GM06990 (cell line): Measurements from ENCODE around the gene ZKSCAN7.
"Not testable (repeated sequence)": the region's sequence is repeated elsewhere in the genome, so short reads cannot be mapped to it uniquely, and the experiment has no call there.

Source experiments
- DNase-seq: peaks from one replicate; pipeline ENCODE4 v3.0.0-alpha.2; 2011; ENCODE audit not compliant: insufficient read length; ENCODE audit errors: extremely low read depth
- H3K27me3 ChIP-seq: replicated peaks from 2 replicates; pipeline ENCODE4 v1.6.0; 2011; ENCODE audit warnings: low read length; ENCODE audit not compliant: control insufficient read depth, insufficient read depth
- H3K36me3 ChIP-seq: 2 replicates; pipeline ENCODE4 v1.5.1; 2011; ENCODE audit warnings: low read length; ENCODE audit not compliant: control insufficient read depth, insufficient read depth
- H3K4me3 ChIP-seq: replicated peaks from 2 replicates; pipeline ENCODE4 v1.5.1; 2011; ENCODE audit warnings: low read depth, mild to moderate bottlenecking, control low read depth, low read length
- TF ChIP-seq, protein P1 (sequence below): IDR thresholded peaks from 2 replicates; pipeline ENCODE4 v1.5.1; 2011; ENCODE audit warnings: low read length, control low read depth, mild to moderate bottlenecking, inconsistent platforms; ENCODE audit not compliant: insufficient read depth, poor library complexity, severe bottlenecking

Gene ZKSCAN7

DNA sequence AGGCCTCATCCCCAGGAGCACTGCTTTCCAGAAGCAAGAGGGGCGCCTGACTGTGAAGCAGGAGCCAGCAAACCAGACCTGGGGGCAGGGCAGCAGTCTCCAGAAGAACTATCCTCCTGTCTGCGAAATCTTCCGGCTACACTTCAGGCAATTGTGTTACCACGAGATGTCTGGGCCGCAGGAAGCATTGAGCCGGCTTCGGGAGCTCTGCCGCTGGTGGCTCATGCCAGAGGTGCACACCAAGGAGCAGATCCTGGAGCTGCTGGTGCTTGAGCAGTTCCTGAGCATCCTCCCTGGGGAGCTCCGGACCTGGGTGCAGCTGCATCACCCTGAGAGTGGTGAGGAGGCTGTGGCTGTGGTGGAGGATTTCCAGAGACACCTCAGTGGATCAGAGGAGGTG, 2.1 kb downstream of the ZKSCAN7 start:
- H3K36me3 ChIP-seq: peaks cover 4% of the 10 kb centered on the region; the same call in 1 of the 2 replicates
- H3K4me3 ChIP-seq: no peak overlapping the region
- no peak for DNase-seq
- TF ChIP-seq, protein P1, sequence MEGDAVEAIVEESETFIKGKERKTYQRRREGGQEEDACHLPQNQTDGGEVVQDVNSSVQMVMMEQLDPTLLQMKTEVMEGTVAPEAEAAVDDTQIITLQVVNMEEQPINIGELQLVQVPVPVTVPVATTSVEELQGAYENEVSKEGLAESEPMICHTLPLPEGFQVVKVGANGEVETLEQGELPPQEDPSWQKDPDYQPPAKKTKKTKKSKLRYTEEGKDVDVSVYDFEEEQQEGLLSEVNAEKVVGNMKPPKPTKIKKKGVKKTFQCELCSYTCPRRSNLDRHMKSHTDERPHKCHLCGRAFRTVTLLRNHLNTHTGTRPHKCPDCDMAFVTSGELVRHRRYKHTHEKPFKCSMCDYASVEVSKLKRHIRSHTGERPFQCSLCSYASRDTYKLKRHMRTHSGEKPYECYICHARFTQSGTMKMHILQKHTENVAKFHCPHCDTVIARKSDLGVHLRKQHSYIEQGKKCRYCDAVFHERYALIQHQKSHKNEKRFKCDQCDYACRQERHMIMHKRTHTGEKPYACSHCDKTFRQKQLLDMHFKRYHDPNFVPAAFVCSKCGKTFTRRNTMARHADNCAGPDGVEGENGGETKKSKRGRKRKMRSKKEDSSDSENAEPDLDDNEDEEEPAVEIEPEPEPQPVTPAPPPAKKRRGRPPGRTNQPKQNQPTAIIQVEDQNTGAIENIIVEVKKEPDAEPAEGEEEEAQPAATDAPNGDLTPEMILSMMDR: no peak
- H3K27me3 ChIP-seq: no peaks in the 10 kb centered on the region

DNA sequence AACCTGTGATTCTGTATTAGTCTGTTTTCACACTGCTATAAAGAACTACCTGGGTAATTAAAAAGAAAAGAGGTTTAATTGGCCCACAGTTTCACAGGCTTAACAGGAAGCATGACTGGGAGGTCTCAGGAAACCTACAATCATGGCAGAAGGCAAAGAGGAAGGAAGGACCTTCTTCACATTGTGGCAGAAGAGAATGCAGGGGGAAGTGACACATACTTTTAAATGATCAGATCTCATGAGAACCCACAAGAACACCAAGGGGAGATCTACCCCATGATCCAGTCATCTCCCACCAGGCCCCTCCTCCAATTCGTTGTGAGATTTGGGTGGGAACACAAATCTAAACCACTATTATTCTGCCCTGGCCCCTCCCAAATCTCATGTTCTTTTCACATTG, 6.1 kb downstream of the ZKSCAN7 start:
- Histone ChIP-seq H3K4me3 (no peak overlapping the region), H3K27me3 (no peaks in the 10 kb centered on the region), H3K36me3 (peaks cover 4% of the 10 kb centered on the region; the same call in 1 of the 2 replicates)
- TF ChIP-seq, protein P1: no peak
- no peak for DNase-seq

DNA sequence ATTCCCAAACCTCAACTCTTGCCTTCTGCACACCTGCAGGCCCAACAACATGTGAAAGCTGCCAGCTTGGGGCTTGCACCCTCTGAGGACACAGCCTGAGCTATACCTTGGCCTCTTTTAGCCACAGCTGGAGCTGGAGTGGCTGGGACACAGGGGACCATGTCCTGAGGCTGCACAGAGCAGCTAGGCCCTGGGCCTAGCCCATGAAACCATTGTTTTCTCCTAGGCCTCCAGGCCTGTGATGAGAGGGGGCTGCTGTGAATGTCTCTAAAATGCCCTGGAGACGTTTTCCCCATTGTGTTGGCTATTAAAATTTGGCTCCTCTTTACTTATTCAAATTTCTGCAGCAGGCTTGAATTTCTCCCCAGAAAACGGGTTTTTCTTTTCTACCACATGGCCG, 7.2 kb downstream of the ZKSCAN7 start:
- H3K36me3 ChIP-seq: peaks cover 4% of the 10 kb centered on the region; the same call in 1 of the 2 replicates
- no peak overlapping the region for H3K4me3 ChIP-seq

DNA sequence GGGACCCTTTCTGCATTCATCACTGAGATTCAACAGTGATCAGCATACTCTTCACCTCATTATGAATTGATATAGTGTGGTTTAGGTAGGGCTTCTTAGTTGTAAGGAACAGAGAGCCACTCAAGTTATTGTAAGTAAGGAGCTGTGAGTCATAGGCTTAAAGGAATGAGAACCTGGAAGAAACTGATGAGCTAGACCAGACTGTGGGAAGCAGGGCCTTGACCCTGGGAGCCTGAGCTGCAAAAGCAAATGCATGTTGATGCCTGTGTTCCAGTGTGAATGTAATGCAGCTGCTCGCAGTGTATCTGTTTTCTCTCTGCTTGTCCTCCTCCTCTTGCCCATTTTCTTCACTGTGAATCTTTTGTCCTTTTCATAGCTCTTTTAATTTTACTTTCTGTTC, 13.6 kb downstream of the ZKSCAN7 start:
- TF ChIP-seq, protein P1: no peak
- H3K36me3 ChIP-seq: peaks cover 4% of the 10 kb centered on the region
- no peaks in the 10 kb centered on the region for H3K27me3 ChIP-seq
- H3K4me3 ChIP-seq: no peak overlapping the region
- DNase-seq: no peak

More for the DNA sequence above, 7.2 kb downstream of the ZKSCAN7 start:
- DNase-seq: no peak
- TF ChIP-seq, protein P1: no peak
- H3K27me3 ChIP-seq: no peaks in the 10 kb centered on the region

DNA sequence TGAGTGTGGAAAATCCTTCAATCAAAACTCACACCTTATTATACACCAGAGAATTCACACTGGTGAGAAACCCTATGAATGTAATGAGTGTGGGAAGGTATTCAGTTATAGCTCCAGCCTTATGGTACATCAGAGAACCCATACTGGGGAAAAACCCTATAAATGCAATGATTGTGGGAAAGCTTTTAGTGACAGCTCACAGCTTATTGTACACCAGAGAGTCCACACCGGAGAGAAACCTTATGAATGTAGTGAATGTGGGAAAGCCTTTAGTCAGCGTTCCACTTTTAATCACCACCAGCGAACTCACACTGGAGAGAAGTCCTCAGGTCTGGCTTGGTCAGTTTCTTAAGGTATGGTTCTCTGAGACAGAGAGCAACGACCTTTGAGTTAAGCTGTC, 16.0 kb downstream of the ZKSCAN7 start:
- H3K4me3 ChIP-seq: no peak overlapping the region
- no peaks in the 10 kb centered on the region for H3K27me3 ChIP-seq
- DNase-seq: no peak
- H3K36me3 ChIP-seq: peaks cover 4% of the 10 kb centered on the region
- TF ChIP-seq, protein P1: no peak

DNA sequence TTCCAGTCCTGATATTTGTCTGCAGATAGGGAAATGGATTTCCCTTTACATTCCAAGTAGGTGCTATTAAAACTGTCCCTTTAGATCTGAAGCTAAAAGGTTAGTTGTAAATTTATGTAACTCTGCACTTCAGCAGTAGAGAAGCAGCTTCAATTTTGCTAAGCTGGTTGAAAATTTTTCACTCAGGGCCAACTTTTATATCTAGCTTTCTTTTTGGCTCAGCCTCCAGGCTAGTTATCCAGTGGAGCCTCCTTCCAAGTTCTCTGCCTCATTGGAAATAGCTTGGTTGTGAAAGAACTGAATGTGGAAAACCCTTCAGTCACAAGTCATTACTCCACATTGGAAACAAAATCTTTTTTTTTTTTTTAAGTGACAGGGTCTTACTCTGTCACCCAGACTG, 21.6 kb downstream of the ZKSCAN7 start:
- Histone ChIP-seq H3K27me3 (no peaks in the 10 kb centered on the region), H3K4me3 (no peak overlapping the region), H3K36me3 (no peaks in the 10 kb centered on the region)
- no peak for DNase-seq
- TF ChIP-seq, protein P1: no peak

DNA sequence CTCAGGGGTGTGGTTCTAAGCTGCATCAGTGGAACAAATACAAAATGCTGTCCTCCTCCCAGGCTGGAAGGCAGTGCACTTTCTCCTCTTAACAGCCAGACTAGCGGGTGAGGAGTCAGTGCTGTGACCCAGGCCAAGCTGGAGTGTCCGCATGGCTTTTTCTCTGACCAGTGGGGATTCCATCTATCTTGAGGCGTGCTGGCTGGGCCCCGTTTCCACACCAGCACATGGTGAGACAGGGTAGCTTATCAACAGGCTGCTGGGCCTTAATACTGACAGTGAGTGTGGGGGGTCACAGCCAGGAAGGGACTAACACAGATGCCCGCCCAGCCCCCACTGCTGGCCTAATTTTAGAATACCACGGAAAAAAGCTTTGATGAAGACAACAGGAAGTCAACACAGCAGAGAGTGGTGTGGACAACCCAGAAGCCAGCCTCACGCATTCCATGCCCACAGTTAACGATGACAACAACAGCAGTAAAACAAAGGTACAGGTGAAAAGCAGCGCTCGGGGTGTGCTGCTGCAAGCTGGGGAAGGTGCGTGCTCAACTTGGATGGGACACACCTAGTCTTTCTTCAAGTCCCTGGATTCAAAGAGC, 22.5 kb downstream of the ZKSCAN7 start:
- H3K27me3 ChIP-seq, H3K36me3 ChIP-seq, H3K4me3 ChIP-seq: not testable (repeated sequence)

DNA sequence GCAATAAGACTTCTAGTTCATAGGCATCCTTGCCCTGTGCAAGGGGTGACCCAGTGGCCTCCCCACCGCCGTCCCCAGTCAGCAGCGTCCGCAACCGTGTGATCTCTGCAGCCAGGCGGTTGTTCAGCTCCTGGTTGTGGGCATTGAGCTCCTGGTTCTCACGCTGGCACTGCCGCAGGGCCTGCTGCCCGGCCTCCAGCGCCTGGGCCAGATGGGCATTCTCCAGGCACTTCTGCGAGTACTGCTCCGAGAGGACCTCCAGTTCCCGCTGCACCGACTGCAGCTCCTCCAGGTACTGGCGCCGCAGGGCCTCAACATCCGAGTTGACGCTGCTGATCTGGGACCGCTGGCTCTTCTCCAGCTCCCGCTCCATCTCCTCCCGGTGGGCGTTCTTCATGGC, 23.3 kb downstream of the ZKSCAN7 start:
- not testable (repeated sequence) for H3K4me3 ChIP-seq, H3K36me3 ChIP-seq, DNase-seq, H3K27me3 ChIP-seq

More for the DNA sequence above, 22.5 kb downstream of the ZKSCAN7 start:
- not testable (repeated sequence) for DNase-seq
